MCF 10A (cell line): ENCODE measurements around the gene OLIG2. TPM values are rescaled to one million over a fixed set of nuclear protein-coding genes. Genes with fewer than 3 reads are reported as not detected.

ENCODE experiments used
- BruUV-seq: library from RNA; stranded (reverse); fragments of 400-500 nt; replicated peaks from 2 replicates; lab custom pipeline; 2021; lab: Mats Ljungman, UMichigan
- CTCF ChIA-PET: fragments of 300-600 bp; sonication (Branson Sonifier 250); formaldehyde crosslinking; extraction: SDS; loops from one replicate; lab custom pipeline; 2021; ENCODE audit warnings: antibody characterized with exemption, inconsistent platforms; lab: Yijun Ruan, JAX
- POLR2A ChIA-PET: fragments of 300-600, 350-650 bp; sonication (Branson Sonifier 250); formaldehyde crosslinking; extraction: SDS; loops from one replicate; lab custom pipeline; 2020; ENCODE audit warnings: antibody characterized with exemption, inconsistent platforms; lab: Yijun Ruan, JAX
- DNase-seq: peaks from one replicate; pipeline ENCODE4 v3.0.0-alpha.2; 2018; ENCODE audit not compliant: unreplicated experiment
- H3K27ac Mint-ChIP-seq: one replicate; pipeline ENCODE4 v1.8.0; 2022; ENCODE audit warnings: mild to moderate bottlenecking, low read depth, mixed read lengths; ENCODE audit not compliant: unreplicated experiment
- H3K27me3 Mint-ChIP-seq: one replicate; pipeline ENCODE4 v1.8.0; 2022; ENCODE audit warnings: mixed read lengths; ENCODE audit not compliant: insufficient read depth, unreplicated experiment
- H3K36me3 Mint-ChIP-seq: one replicate; pipeline ENCODE4 v1.8.0; 2022; ENCODE audit warnings: mild to moderate bottlenecking, moderate library complexity, mixed read lengths; ENCODE audit not compliant: insufficient read depth, unreplicated experiment
- H3K4me1 Mint-ChIP-seq: one replicate; pipeline ENCODE4 v1.8.0; 2022; ENCODE audit warnings: mixed read lengths; ENCODE audit not compliant: insufficient read depth, unreplicated experiment
- H3K4me3 Mint-ChIP-seq: one replicate; pipeline ENCODE4 v1.8.0; 2022; ENCODE audit warnings: mild to moderate bottlenecking, moderate library complexity, mixed read lengths; ENCODE audit not compliant: unreplicated experiment
- H3K9me3 Mint-ChIP-seq: one replicate; pipeline ENCODE4 v1.8.0; 2022; ENCODE audit warnings: mixed read lengths; ENCODE audit not compliant: unreplicated experiment
- intact Hi-C: fragments of 100-400 bp; cut with micrococcal nuclease; formaldehyde crosslinking; loops from 2 replicates; pipeline ENCODE4 v1.14.1; 2022
- total RNA-seq: library from RNA; stranded (reverse); gene quantifications from 2 replicates; pipeline ENCODE4 v1.2.3, GENCODE V29; 2022
- TF ChIP-seq, protein P1 (sequence below): fragments of 200-600 bp; IDR thresholded peaks from one replicate; pipeline ENCODE4 v1.8.0; 2022; ENCODE audit warnings: antibody characterized with exemption, mild to moderate bottlenecking; ENCODE audit not compliant: unreplicated experiment

OLIG2 gene
- total RNA-seq, 1 experiment from 2014 or later = not detected

DNA sequence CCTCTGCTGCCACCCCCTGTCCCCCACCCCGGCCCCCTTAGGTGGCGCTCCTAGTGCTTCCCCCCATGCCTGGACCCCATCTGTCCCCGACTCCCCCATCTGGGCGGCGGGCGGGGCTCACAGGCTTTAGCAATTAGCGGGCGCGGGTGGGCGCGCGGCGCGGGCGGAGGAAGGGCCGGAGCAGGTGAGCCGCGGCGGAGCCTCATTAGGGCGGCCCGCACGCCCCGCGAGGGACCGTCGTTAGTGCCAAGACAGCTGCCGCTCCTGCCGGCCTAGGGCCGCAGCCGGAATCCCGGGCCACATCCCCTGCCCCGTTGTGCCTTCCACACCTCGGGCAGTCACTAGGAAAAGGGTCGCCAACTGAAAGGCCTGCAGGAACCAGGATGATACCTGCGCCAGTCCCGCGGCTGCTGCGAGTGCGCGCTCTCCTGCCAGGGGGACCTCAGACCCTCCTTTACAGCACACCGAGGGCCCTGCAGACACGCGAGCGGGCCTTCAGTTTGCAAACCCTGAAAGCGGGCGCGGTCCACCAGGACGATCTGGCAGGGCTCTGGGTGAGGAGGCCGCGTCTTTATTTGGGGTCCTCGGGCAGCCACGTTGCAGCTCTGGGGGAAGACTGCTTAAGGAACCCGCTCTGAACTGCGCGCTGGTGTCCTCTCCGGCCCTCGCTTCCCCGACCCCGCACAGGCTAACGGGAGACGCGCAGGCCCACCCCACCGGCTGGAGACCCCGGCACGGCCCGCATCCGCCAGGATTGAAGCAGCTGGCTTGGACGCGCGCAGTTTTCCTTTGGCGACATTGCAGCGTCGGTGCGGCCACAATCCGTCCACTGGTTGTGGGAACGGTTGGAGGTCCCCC, 7.6 kb downstream of the OLIG2 start:
- intact Hi-C loops = no loop called here
- Mint-ChIP-seq H3K27ac (no peak overlapping the region), H3K36me3 (no peaks in the 10 kb centered on the region), H3K27me3 (peaks cover 66% of the 10 kb centered on the region), H3K4me1 (peaks cover 4% of the 10 kb centered on the region), H3K4me3 (no peak overlapping the region), H3K9me3 (no peaks in the 10 kb centered on the region)
- ChIA-PET CTCF (no interaction called here), POLR2A (no interaction called here)
- BruUV-seq = no TSS peak
- TF ChIP-seq, protein P1, sequence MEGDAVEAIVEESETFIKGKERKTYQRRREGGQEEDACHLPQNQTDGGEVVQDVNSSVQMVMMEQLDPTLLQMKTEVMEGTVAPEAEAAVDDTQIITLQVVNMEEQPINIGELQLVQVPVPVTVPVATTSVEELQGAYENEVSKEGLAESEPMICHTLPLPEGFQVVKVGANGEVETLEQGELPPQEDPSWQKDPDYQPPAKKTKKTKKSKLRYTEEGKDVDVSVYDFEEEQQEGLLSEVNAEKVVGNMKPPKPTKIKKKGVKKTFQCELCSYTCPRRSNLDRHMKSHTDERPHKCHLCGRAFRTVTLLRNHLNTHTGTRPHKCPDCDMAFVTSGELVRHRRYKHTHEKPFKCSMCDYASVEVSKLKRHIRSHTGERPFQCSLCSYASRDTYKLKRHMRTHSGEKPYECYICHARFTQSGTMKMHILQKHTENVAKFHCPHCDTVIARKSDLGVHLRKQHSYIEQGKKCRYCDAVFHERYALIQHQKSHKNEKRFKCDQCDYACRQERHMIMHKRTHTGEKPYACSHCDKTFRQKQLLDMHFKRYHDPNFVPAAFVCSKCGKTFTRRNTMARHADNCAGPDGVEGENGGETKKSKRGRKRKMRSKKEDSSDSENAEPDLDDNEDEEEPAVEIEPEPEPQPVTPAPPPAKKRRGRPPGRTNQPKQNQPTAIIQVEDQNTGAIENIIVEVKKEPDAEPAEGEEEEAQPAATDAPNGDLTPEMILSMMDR = no peak
- DNase-seq = no peak

DNA sequence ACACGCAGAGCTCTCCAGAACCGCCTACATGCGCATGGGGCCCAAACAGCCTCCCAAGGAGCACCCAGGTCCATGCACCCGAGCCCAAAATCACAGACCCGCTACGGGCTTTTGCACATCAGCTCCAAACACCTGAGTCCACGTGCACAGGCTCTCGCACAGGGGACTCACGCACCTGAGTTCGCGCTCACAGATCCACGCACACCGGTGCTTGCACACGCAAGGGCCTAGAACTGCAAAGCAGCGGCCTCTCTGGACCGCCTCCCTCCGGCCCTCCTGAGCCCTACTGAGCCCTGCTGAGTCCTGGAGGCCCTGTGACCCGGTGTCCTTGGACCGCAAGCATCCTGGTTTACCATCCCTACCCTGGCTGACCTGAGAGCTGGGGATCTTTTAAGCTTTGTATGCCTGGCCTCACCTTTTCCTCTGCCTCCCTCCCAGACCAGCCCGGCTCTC, 8.3 kb downstream of the OLIG2 start:
- H3K4me3 Mint-ChIP-seq = no peak overlapping the region
- ChIA-PET CTCF (no interaction called here), POLR2A (no interaction called here)
- no peaks in the 10 kb centered on the region for H3K36me3 Mint-ChIP-seq
- peaks cover 4% of the 10 kb centered on the region for H3K4me1 Mint-ChIP-seq
- TF ChIP-seq, protein P1 = no peak
- intact Hi-C loops = no loop called here
- H3K27me3 Mint-ChIP-seq = peaks cover 60% of the 10 kb centered on the region
- H3K9me3 Mint-ChIP-seq = no peaks in the 10 kb centered on the region
- BruUV-seq = no TSS peak
- H3K27ac Mint-ChIP-seq = no peak overlapping the region
- DNase-seq = no peak

- intact Hi-C loops = no loop called here
- TF ChIP-seq, protein P1 = no peak
- no peaks in the 10 kb centered on the region for H3K36me3 Mint-ChIP-seq
- H3K27me3 Mint-ChIP-seq = peaks cover 48% of the 10 kb centered on the region
- H3K4me3 Mint-ChIP-seq = no peak overlapping the region
- peaks cover 4% of the 10 kb centered on the region for H3K4me1 Mint-ChIP-seq
- ChIA-PET CTCF (no interaction called here), POLR2A (no interaction called here)
- no peaks in the 10 kb centered on the region for H3K9me3 Mint-ChIP-seq
- DNase-seq = no peak
- H3K27ac Mint-ChIP-seq = no peak overlapping the region
- no TSS peak for BruUV-seq
Observed at GRCh38 chr21:33035147-33035546, 9.4 kb downstream of the OLIG2 start.

- CTCF ChIA-PET = no interaction called here
- Mint-ChIP-seq H3K4me1 (peaks cover 4% of the 10 kb centered on the region), H3K27ac (no peak overlapping the region), H3K27me3 (peaks cover 33% of the 10 kb centered on the region), H3K9me3 (no peaks in the 10 kb centered on the region), H3K4me3 (no peak overlapping the region), H3K36me3 (no peaks in the 10 kb centered on the region)
- POLR2A ChIA-PET = interaction anchor here (1.0 kb wide), 1 partner anchor 58 kb away, joined by 5 read pairs; no protein-coding TSS in a partner anchor
- intact Hi-C loops = no loop called here
- BruUV-seq = no TSS peak
- peak; percentile 56 for DNase-seq
- TF ChIP-seq, protein P1 = no peak
Observed at GRCh38 chr21:33036430-33037162, 10.9 kb downstream of the OLIG2 start.
